ENCODE data around the gene NPAS3. TPM values are rescaled to one million over a fixed set of nuclear protein-coding genes. Genes with fewer than 3 reads are reported as not detected.

Gene NPAS3
- total RNA-seq, 1 experiment from 2014 or later = not detected

- H3K27ac ChIP-seq (ENCODE audit: low read depth, low read length) = no peak overlapping the region
- no peaks in the 10 kb centered on the region for H3K36me3 ChIP-seq (ENCODE audit: control insufficient read depth in 1 of 2, insufficient read depth in 2 of 2, low read length in 2 of 2)
- H3K4me3 ChIP-seq (replicated peaks in 1 of 2; ENCODE audit: low read depth in 1 of 2, low read length in 2 of 2) = no peak overlapping the region
- H3K4me1 ChIP-seq (ENCODE audit: control insufficient read depth in 1 of 2, insufficient read depth in 2 of 2, low read length in 2 of 2) = no peaks in the 10 kb centered on the region
- H3K4me2 ChIP-seq (ENCODE audit: low read length) = no peak overlapping the region
- no peaks in the 10 kb centered on the region for H3K9me2 ChIP-seq (ENCODE audit: insufficient read depth)
- no peaks in the 10 kb centered on the region for H3K27me3 ChIP-seq (ENCODE audit: insufficient read depth, low read length)
- no peak for ATAC-seq
- no peaks in the 10 kb centered on the region for H4K20me1 ChIP-seq (ENCODE audit: insufficient read depth)
- no peaks in the 10 kb centered on the region for H3K79me2 ChIP-seq (ENCODE audit: insufficient read depth, low read length)
- H3K9ac ChIP-seq (ENCODE audit: low read length) = no peak overlapping the region
- ChIA-PET POLR2A (no interaction called here), CTCF (no interaction called here), RAD21 (ENCODE audit: low non-redundant PET in 1 of 2, low total read pairs in 2 of 2, uncharacterized antibody in 2 of 2, unreplicated experiment in 2 of 2) (no interaction called here)
- no peak for TF ChIP-seq POLR2A (IDR thresholded peaks at IDR 0.05; ENCODE audit: borderline replicate concordance, extremely low read depth, insufficient read depth, insufficient read length)
- TF ChIP-seq ELF1 (IDR thresholded peaks at IDR 0.05; ENCODE audit: borderline replicate concordance, low read depth) = no peak
- no peak for TF ChIP-seq SP1 (IDR thresholded peaks at IDR 0.05; ENCODE audit: low read depth)
- TF ChIP-seq ZFX (IDR thresholded peaks at IDR 0.05) = no peak
- TF ChIP-seq POLR2AphosphoS5 (IDR thresholded peaks at IDR 0.05; ENCODE audit: low read depth, low read length) = no peak
- no peak for TF ChIP-seq CEBPB (IDR thresholded peaks at IDR 0.05; ENCODE audit: low read depth)
- TF ChIP-seq REST (IDR thresholded peaks at IDR 0.05; ENCODE audit: low read depth) = no peak
- no peak for TF ChIP-seq FOSL1 (IDR thresholded peaks at IDR 0.05; ENCODE audit: low read depth)
- TF ChIP-seq JUND (IDR thresholded peaks at IDR 0.05) = no peak
- TF ChIP-seq EZH2 (IDR thresholded peaks at IDR 0.05) = no peak
- TF ChIP-seq MAX (IDR thresholded peaks at IDR 0.05) = no peak
- TF ChIP-seq RAD21 (IDR thresholded peaks at IDR 0.05; ENCODE audit: low read depth) = no peak
- TF ChIP-seq ZNF274 (IDR thresholded peaks at IDR 0.05; ENCODE audit: low read depth, low read length) = no peak
- TF ChIP-seq EGR1 (IDR thresholded peaks at IDR 0.05; ENCODE audit: low read depth) = no peak
- no peak for TF ChIP-seq SIN3A (IDR thresholded peaks at IDR 0.05; ENCODE audit: low read depth)
- TF ChIP-seq YY1 (IDR thresholded peaks at IDR 0.05; ENCODE audit: extremely low read depth, insufficient replicate concordance, low read depth, low read length) = no peak
- H2AFZ ChIP-seq (ENCODE audit: low read depth, low read length, poor library complexity, severe bottlenecking) = no peak overlapping the region
- BruUV-seq (replicated peaks) = no TSS peak
- no peak for DNase-seq (ENCODE audit: low read depth, low spot score)
- intact Hi-C loops (cut with micrococcal nuclease) = no loop called here
- no peaks in the 10 kb centered on the region for H3K9me3 ChIP-seq (ENCODE audit: control insufficient read depth in 1 of 2, insufficient read depth in 1 of 2, low read depth in 1 of 2, low read length in 2 of 2)
Observed at GRCh38 chr14:32947081-32947480, 8.4 kb downstream of the NPAS3 start.
